DMS79 treated with DMSO at 0.1 percent for 48 hours (cell line): ENCODE measurements around the gene EFCC1.

ENCODE experiments used
- DNase-seq: peaks from one replicate; lab custom pipeline; 2025; lab: John Stamatoyannopoulos, UW

The EFCC1 gene

GRCh38 chr3:128994581-128995546, 6.2 kb upstream of the EFCC1 start:
- DNase-seq = no peak

GRCh38 chr3:128995737-128996136, 5.4 kb upstream of the EFCC1 start:
- no peak for DNase-seq

- no peak for DNase-seq
These were observed 4.9 kb upstream of the EFCC1 start for GRCh38 chr3:128996200-128996599.

GRCh38 chr3:128996726-128997125, 4.4 kb upstream of the EFCC1 start:
- DNase-seq = no peak

- no peak for DNase-seq
These were observed 3.5 kb upstream of the EFCC1 start for GRCh38 chr3:128997486-128998133.

- no peak for DNase-seq
These were observed 2.5 kb upstream of the EFCC1 start for GRCh38 chr3:128998561-128998960.

- DNase-seq = no peak
These were observed 2.0 kb upstream of the EFCC1 start for GRCh38 chr3:128999102-128999501.

GRCh38 chr3:129000742-129001100, 383 bp upstream of the EFCC1 start:
- no peak for DNase-seq

- no peak for DNase-seq
These were observed 885 bp downstream of the EFCC1 start for GRCh38 chr3:129001806-129002572.

- DNase-seq = no peak
These were observed 1.8 kb downstream of the EFCC1 start for GRCh38 chr3:129002573-129003569.

GRCh38 chr3:129003578-129004112, 2.5 kb downstream of the EFCC1 start:
- DNase-seq = peak; percentile 12

GRCh38 chr3:129004639-129005295, 3.7 kb downstream of the EFCC1 start:
- DNase-seq = no peak

- no peak for DNase-seq
These were observed 4.6 kb downstream of the EFCC1 start for GRCh38 chr3:129005526-129006303.

- DNase-seq = no peak
These were observed 5.8 kb downstream of the EFCC1 start for GRCh38 chr3:129006864-129007263.

- no peak for DNase-seq
These were observed 6.7 kb downstream of the EFCC1 start for GRCh38 chr3:129007792-129008191.

GRCh38 chr3:129009266-129009665, 8.2 kb downstream of the EFCC1 start:
- no peak for DNase-seq

- DNase-seq = no peak
These were observed 9.3 kb downstream of the EFCC1 start for GRCh38 chr3:129010310-129010956.

GRCh38 chr3:129013491-129013891, 12.4 kb downstream of the EFCC1 start:
- DNase-seq = no peak

GRCh38 chr3:129014148-129014547, 13.0 kb downstream of the EFCC1 start:
- no peak for DNase-seq
